Thyroid gland (tissue), 4 donors: ENCODE data around the gene MARK4. TPM values are rescaled to one million over a fixed set of nuclear protein-coding genes. Genes with fewer than 3 reads are reported as not detected.

Experiments used
- DNase-seq, 2 donors: peaks; one replicate each; pipeline ENCODE4 v3.0.0-alpha.2; 2019
- H3K27ac ChIP-seq, 3 donors: fragments of 200-600 bp; sonication (generic); 1 replicate in 2 of 3; 2 replicates in 1 of 3; pipeline ENCODE4 v1.5.1; 2016 to 2019; ENCODE audit warnings: mild to moderate bottlenecking in 1 of 3, moderate library complexity in 1 of 3
- H3K27me3 ChIP-seq: fragments of 200-600 bp; sonication (generic); one replicate; pipeline ENCODE4 v1.5.1; 2019
- H3K36me3 ChIP-seq, 2 donors: fragments of 200-600 bp; sonication (generic); one replicate each; pipeline ENCODE4 v1.5.1; 2016 to 2019
- H3K4me1 ChIP-seq, 2 donors: fragments of 200-600 bp; sonication (generic); one replicate each; pipeline ENCODE4 v1.5.1; 2017 to 2019
- H3K4me3 ChIP-seq, 3 donors: fragments of 200-600 bp; sonication (generic); replicated peaks in 1 of 3; 1 replicate in 2 of 3; 2 replicates in 1 of 3; pipeline ENCODE4 v1.5.1; 2016; ENCODE audit warnings: mild to moderate bottlenecking in 1 of 3
- H3K9me3 ChIP-seq: fragments of 200-600 bp; sonication (generic); one replicate; pipeline ENCODE4 v1.5.1; 2017
- CTCF ChIP-seq, 6 experiments: fragments of 200-600 bp in 3 of 6; fragments of 450-650 bp in 3 of 6; sonication (generic) in 3 of 6; IDR thresholded peaks; one replicate each; pipeline ENCODE4 v1.5.1; 2016 to 2019; ENCODE audit warnings: antibody characterized with exemption in 6 of 6, mild to moderate bottlenecking in 2 of 6, inconsistent platforms in 1 of 6, moderate library complexity in 1 of 6
- POLR2A ChIP-seq, 2 donors: fragments of 450-650 bp; IDR thresholded peaks; one replicate each; pipeline ENCODE4 v1.6.1; 2017; ENCODE audit warnings: antibody characterized with exemption in 2 of 2, mild to moderate bottlenecking in 2 of 2, moderate library complexity in 1 of 2
- WGBS, 2 donors: methylation state at CpG; one replicate each; pipeline ENCODE4 v1.1.5; 2017; 5-methylcytosine and 5-hydroxymethylcytosine counted together
- intact Hi-C: fragments of 100-400 bp; cut with DNase I; formaldehyde crosslinking; loops from one replicate; pipeline ENCODE4 v1.15.1; 2023
- total RNA-seq, 4 donors: library from RNA; depleted of rRNA; stranded (reverse); fragments of >200 nt; gene quantifications; one replicate each; pipeline ENCODE4 v1.2.3, GENCODE V29; 2016

Gene MARK4
- total RNA-seq, 4 donors from 2014 or later = 18.5 to 25.1 (median 22.1) TPM

- WGBS, 2 donors = 82 to 83% methylated on average over 10 to 12 of the region's 12 CpGs
- H3K36me3 ChIP-seq = no peaks in the 10 kb centered on the region
- H3K4me1 ChIP-seq = peaks cover 21 to 29% of the 10 kb centered on the region in 2 donors
- intact Hi-C loops = loop anchor here (5.0 to 10.0 kb wide), 2 partner anchors 89 to 151 kb away; partner anchors contain the start of genes KLC3, POLR1G and PPP1R13L
- TF ChIP-seq POLR2A (IDR thresholded peaks at IDR 0.05) = no peak
- TF ChIP-seq CTCF (IDR thresholded peaks at IDR 0.05) = no peak
- no peaks in the 10 kb centered on the region for H3K9me3 ChIP-seq
- no peaks in the 10 kb centered on the region for H3K27me3 ChIP-seq
- DNase-seq = no peak
- no peak overlapping the region for H3K4me3 ChIP-seq
- no peak overlapping the region for H3K27ac ChIP-seq
Measured at GRCh38 chr19:45253396-45254027, 2.4 kb downstream of the MARK4 start.

DNA sequence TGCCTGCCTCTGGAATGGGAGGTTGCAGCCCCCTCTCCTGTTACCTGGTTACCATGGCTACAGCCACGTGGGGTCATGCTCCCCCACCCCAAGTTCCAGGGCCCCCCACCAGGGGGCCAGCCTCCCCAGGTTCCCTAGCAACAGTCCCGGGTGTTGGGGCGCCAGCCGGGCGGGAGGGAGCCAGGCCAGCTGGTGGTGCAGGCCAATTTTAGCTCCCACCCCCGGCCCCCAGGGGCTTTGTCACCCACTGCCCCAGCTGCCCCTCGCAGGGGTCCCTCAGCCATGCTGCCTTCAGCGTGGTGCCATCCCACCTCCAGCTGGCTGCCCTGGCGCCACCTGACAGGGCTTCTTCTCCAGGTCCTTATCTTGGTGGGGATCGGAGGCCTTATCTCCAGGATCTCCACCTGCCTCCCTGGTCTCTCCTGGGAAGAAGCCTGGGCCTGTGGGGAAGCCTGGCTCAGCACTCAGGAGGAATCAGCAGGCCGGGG lies 3.0 kb downstream of the MARK4 start:
- no peak for DNase-seq
- 20 to 61% methylated on average over 1 to 5 of the region's 11 CpGs for WGBS, 2 donors
- Histone ChIP-seq H3K9me3 (no peaks in the 10 kb centered on the region), H3K27ac (no peak overlapping the region), H3K27me3 (no peaks in the 10 kb centered on the region), H3K36me3 (no peaks in the 10 kb centered on the region), H3K4me1 (peaks cover 21 to 29% of the 10 kb centered on the region in 2 donors), H3K4me3 (no peak overlapping the region)
- TF ChIP-seq POLR2A (IDR thresholded peaks at IDR 0.05) (no peak), CTCF (IDR thresholded peaks at IDR 0.05) (no peak)
- intact Hi-C loops = loop anchor here (5.0 to 10.0 kb wide), 2 partner anchors 88 to 151 kb away; partner anchors contain the start of genes KLC3, POLR1G and PPP1R13L

GRCh38 chr19:45255611-45256157 lies 4.6 kb downstream of the MARK4 start:
- Histone ChIP-seq H3K27me3 (no peaks in the 10 kb centered on the region), H3K4me3 (no peak overlapping the region), H3K4me1 (peaks cover 16 to 24% of the 10 kb centered on the region in 2 donors), H3K9me3 (no peaks in the 10 kb centered on the region), H3K36me3 (no peaks in the 10 kb centered on the region), H3K27ac (no peak overlapping the region)
- DNase-seq = no peak
- 83 to 89% methylated on average over 9 of the region's 9 CpGs for WGBS, 2 donors
- TF ChIP-seq POLR2A (IDR thresholded peaks at IDR 0.05) (no peak), CTCF (IDR thresholded peaks at IDR 0.05) (no peak)
- intact Hi-C loops = loop anchor here (10.0 kb wide), 1 partner anchor 149 kb away; the partner anchor contains the start of genes POLR1G and PPP1R13L

- DNase-seq = no peak
- intact Hi-C loops = loop anchor here (10.0 kb wide), 1 partner anchor 148 kb away; the partner anchor contains the start of genes POLR1G and PPP1R13L
- no peaks in the 10 kb centered on the region for H3K36me3 ChIP-seq
- H3K27me3 ChIP-seq = no peaks in the 10 kb centered on the region
- TF ChIP-seq POLR2A (IDR thresholded peaks at IDR 0.05) = no peak
- TF ChIP-seq CTCF (IDR thresholded peaks at IDR 0.05) = no peak
- no peak overlapping the region for H3K27ac ChIP-seq
- H3K9me3 ChIP-seq = no peaks in the 10 kb centered on the region
- WGBS, 2 donors = 91 to 94% methylated on average over 4 of the region's 4 CpGs
- H3K4me1 ChIP-seq = peaks cover 14 to 23% of the 10 kb centered on the region in 2 donors
- H3K4me3 ChIP-seq = no peak overlapping the region
Measured at GRCh38 chr19:45256836-45257235, 5.8 kb downstream of the MARK4 start.

- Histone ChIP-seq H3K4me1 (peaks cover 0 to 3% of the 10 kb centered on the region in 2 donors), H3K27ac (no peak overlapping the region), H3K4me3 (no peak overlapping the region), H3K27me3 (no peaks in the 10 kb centered on the region), H3K36me3 (no peaks in the 10 kb centered on the region), H3K9me3 (no peaks in the 10 kb centered on the region)
- no peak for DNase-seq
- 93 to 96% methylated on average over 10 to 19 of the region's 19 CpGs for WGBS, 2 donors
- TF ChIP-seq POLR2A (IDR thresholded peaks at IDR 0.05) (no peak), CTCF (IDR thresholded peaks at IDR 0.05) (no peak)
- intact Hi-C loops = loop anchor here (10.0 kb wide), 1 partner anchor 146 kb away; the partner anchor contains the start of genes POLR1G and PPP1R13L
Measured at GRCh38 chr19:45258862-45259261, 7.8 kb downstream of the MARK4 start.
